Ecto neural progenitor cell (in vitro differentiated cells): ENCODE measurements around the gene LRP1.

Experiments used
- DNase-seq: peaks from one replicate; pipeline ENCODE4 v3.0.0-alpha.2; 2018; ENCODE audit warnings: low spot score

LRP1 gene

DNA sequence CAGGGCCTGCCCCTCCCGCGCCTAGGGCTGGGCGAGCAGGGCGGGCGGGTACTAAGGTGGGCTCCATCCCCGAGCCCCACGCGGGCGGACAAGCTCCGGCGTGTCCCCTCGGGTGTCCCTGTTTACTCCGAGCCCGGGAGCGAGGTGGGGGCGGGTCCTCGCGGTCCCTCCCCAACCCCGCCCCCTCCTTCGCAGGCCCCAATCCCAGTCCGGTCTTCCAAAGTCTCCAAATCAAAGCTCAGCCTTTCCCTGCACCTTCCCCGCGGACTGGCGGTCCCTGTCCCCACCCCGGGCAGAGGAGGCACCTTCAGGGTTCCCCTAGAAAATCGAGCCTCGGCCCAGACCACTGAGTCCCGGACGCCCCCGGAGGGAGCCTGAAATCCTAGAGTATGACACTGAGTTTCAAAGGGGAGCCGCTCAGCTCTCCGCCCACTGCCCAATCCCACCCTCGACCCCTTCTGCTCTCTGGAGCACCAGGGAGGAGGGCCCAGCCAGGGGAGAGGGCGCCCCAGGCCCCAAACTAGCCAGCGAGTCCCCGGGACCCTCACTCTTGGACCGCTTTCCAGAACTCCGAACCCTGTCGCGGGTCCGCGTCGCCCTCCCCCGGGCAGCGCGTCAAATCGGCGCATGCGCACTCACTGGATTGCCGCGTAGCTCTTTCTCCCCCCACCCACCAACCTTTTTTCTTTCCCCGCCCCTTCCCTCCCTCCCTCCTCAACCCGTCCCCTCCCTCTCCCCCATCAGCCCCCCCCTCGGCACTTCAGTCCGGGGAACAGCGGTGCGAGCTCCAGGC, at the start of gene LRP1:
TSS of gene LRP1 (plus strand) at position 758 of the 793 bp plus-strand sequence. CDS start 482 bp downstream, outside the sequence.
- DNase-seq: peak; percentile 93

GRCh38 chr12:57078519-57079404, 49.5 kb upstream of the LRP1 start, which contains the start of gene NEMP1:
Gene NEMP1, minus strand, starts transcription at chr12:57078791. Its CDS starts 46 bp downstream, at chr12:57078745.
- DNase-seq: peak; percentile 99

DNA sequence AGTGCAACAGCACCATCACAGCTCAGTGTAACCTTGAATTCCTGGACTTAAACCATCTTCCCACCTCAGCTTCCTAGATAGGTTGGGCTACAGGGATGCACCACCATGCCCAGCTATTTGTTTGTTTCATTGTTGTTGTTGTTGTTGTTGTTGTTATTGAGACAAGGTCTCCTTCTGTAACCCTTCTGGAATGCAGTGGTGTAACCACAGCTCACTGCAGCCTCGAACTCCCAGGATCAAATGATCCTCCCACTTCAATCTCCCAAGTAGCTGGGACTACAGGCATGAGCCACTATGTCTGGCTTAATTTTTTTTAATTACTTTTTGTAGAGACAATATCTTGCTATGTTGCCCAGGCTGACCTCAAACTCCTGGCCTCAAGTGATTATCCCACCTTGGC, 48.5 kb upstream of the LRP1 start:
- no peak for DNase-seq

DNA sequence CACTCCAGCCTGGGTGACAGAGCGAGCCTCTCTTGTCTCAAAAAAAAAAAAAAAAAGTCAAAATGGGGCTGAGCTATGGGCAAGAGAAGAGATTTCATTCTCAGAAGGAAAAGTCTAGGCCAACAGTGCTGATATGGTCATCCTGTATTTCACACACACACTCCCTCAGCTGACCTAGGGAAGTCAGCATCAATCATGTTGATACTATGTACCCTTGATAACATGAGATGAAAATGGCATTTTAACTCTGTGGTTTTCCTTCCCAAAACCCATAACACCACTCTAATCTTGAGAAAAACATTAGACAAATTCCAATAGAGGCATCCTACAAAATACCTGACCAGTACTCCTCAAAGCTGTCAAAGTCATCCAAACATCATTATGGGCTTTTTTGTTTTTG, 47.4 kb upstream of the LRP1 start:
- DNase-seq: no peak

DNA sequence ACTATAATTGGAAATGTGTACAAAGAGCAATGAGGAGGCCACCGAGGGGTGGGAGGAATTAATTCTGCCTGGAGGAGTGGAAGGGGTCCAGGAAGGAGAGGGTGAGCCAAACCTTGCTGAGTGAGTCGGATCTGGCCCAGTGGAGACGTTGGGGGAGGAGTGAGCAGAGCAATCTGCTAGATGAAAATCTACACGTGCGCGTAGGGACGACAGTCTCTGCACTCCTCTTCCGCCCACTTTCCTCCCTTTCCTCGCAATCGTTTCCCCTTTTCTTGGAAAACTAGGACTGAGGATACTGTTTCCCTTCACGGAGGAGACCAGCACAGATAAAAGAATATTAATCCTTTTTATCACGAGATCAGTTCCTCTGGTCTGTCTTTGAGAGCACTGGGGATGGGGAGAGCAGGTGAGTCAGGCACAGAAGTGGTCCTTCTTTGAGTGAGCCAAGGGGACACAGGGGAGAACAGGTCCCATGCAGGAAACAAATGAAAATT, 42.2 kb upstream of the LRP1 start:
- DNase-seq: no peak

- DNase-seq: peak; percentile 88
These were observed 41.7 kb upstream of the LRP1 start for GRCh38 chr12:57086493-57087009.

DNA sequence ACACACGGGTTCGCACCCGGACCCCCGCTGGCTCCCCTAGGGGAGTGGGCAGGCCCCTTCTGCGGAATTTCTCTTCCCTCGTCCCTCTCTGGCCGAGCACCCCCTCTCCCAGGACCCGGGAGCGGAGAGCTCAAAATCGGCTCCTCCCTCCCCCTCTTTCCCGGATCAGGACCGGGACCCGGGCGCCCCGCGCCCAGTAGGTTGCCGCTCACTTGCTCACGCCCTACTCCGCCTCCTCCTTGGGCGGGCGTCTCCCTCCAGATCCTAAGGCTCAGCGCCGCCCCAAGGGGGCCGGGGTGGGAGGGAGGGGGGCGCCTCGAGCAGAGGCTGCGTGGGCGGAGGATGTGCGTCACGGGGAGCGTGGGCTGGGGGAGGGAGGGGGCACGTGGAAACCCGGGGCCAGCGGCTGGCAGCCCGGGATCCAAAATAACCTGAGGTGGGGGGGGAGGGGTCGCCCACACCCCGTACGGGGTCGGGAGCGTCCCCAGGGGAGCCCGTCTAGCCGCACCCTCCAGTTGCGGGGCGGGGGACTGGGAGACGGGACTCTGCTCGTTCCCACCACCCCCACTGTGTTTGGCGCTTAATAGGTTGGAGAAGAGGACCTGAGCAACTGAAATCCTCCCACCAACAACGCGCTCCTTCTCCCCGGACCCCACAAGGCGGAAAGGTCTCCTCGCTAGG, 41.1 kb upstream of the LRP1 start:
- peak; percentile 89 for DNase-seq

- peak; percentile 92 for DNase-seq
These were observed 40.5 kb upstream of the LRP1 start for GRCh38 chr12:57087691-57088353.

- DNase-seq: peak; percentile 99
These were observed 39.7 kb upstream of the LRP1 start, which contains the start of gene NAB2 for GRCh38 chr12:57088354-57089270. Gene NAB2, plus strand, starts transcription at chr12:57089114. Its CDS starts 158 bp downstream, at chr12:57089272.

GRCh38 chr12:57089271-57090245, 38.7 kb upstream of the LRP1 start:
- peak; percentile 81 for DNase-seq

- no peak for DNase-seq
These were observed 37.8 kb upstream of the LRP1 start for GRCh38 chr12:57090490-57090889.

DNA sequence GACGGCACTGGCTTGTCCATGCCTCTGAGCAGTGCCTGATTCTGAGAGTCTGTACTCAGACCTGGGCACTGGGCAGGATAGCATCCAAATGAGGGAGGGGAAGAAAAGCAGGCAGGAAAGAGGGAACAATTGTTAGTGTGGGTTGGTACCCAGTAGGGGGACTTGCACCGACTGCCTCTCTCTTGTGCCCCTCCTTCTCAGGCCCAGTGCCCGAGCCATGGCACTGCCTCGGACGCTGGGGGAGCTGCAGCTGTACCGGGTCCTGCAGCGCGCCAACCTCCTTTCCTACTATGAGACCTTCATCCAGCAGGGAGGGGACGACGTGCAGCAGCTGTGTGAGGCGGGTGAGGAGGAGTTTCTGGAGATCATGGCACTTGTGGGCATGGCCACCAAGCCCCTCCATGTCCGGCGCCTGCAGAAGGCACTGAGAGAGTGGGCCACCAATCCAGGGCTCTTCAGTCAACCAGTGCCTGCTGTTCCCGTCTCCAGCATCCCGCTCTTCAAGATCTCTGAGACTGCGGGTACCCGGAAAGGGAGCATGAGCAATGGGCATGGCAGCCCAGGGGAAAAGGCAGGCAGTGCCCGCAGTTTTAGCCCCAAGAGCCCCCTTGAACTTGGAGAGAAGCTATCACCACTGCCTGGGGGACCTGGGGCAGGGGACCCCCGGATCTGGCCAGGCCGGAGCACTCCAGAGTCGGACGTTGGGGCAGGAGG, 37.2 kb upstream of the LRP1 start:
- DNase-seq: no peak

DNA sequence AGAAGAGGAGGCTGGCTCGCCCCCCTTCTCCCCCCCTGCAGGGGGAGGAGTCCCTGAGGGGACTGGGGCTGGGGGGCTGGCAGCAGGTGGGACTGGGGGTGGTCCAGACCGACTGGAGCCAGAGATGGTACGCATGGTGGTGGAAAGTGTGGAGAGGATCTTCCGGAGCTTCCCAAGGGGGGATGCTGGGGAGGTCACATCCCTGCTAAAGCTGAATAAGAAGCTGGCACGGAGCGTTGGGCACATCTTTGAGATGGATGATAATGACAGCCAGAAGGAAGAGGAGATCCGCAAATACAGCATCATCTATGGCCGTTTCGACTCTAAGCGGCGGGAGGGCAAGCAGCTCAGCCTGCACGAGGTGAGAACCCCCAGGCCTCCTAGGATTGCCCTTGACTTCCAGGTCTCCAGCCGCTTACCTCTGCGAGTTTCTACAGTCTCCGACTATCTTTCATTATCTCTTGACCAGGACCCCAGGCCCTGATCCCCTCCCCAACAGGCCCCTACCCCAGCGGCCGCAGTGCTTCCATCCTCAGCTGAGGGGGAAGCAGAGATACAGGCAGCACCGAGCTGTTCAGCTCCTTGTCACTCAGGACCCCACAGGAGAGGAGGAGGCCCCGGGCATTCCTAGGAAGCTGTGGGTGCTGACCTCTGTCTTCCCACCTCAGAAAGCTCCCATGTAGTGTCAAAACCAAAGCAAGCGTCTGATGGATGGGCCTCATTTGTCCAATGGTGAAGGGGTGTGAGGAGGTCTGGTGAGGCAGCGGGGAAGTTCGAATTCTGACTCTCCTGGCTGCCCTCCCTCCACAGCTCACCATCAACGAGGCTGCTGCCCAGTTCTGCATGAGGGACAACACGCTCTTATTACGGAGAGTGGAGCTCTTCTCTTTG, 36.4 kb upstream of the LRP1 start:
- no peak for DNase-seq

DNA sequence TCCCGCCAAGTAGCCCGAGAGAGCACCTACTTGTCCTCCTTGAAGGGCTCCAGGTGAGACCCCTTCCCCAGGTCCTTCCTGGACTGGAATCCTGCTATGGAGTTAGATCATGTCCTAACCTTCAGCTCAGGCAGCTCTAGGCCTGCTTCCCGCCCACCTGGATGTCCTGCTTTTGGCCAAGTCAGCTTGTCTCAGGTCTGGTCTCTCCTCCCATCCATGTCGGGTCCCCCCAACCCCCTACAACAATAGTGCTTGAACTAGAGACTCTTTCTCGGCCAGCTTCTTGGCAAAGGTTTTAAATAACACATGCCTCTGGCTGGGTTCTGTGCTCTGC, 35.8 kb upstream of the LRP1 start:
- DNase-seq: no peak

DNA sequence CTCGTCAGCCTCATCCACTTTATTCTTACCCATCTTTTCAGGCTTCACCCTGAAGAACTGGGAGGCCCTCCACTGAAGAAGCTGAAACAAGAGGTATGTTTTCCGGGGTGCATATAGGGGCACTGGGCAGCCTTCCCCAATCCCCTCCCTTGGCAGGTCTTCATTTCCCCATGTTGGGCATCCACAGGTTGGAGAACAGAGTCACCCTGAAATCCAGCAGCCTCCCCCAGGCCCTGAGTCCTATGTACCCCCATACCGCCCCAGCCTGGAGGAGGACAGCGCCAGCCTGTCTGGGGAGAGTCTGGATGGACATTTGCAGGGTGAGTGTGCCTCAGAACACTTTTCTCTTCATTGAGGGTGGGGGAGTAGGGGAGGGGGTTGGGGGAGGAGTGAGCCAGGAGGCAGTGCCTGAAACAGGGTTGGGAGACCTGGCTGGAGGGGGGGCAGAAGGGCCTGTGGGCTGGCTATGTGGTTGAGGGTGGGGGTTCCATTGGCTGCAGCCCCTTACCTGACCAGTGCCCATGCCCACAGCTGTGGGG, 35.3 kb upstream of the LRP1 start:
- DNase-seq: no peak

GRCh38 chr12:57093415-57094207, 34.7 kb upstream of the LRP1 start:
- peak; percentile 87 for DNase-seq
